GM12878 (cell line): ENCODE results near the gene DDO. TPM values are rescaled to one million over a fixed set of nuclear protein-coding genes. Genes with fewer than 3 reads are reported as not detected.

Experiments
- ATAC-seq: fragments of 200-7000 bp; cut with Tn5 transposase; 3 replicates; pipeline ENCODE4 v1.9.1; 2020; ENCODE audit warnings: mild to moderate bottlenecking, moderate library complexity
- BruUV-seq: library from RNA; stranded (reverse); fragments of 400-500 nt; replicated peaks from 2 replicates; lab custom pipeline; 2021; lab: Mats Ljungman, UMichigan
- CTCF ChIA-PET: fragments of 300-600 bp; sonication (Branson Sonifier 250); formaldehyde crosslinking; extraction: SDS; loops from one replicate; lab custom pipeline; 2021; ENCODE audit warnings: inconsistent platforms; lab: Yijun Ruan, JAX
- POLR2A ChIA-PET: fragments of 350-600 bp; formaldehyde crosslinking; extraction: SDS; loops from one replicate; lab custom pipeline; 2021; ENCODE audit warnings: inconsistent platforms; lab: Charles Lee
- RAD21 ChIA-PET: fragments of 300-600 bp; sonication (Branson Sonifier 250); formaldehyde crosslinking; loops from one replicate; lab custom pipeline; 2023; ENCODE audit warnings: antibody characterized with exemption; ENCODE audit not compliant: unreplicated experiment; lab: Charles Lee
- SMC1A ChIA-PET: fragments of 300-600 bp; sonication (Branson Sonifier 250); formaldehyde crosslinking; loops from one replicate; lab custom pipeline; 2023; ENCODE audit not compliant: unreplicated experiment, uncharacterized antibody; lab: Charles Lee
- DNase-seq: peaks from one replicate; pipeline ENCODE4 v3.0.0-alpha.2; 2011; ENCODE audit warnings: low read depth, low spot score
- FAIRE-seq: peaks from 3 replicates; lab custom pipeline; 2011; peaks lifted over from hg19 to GRCh38; lab: Jason Lieb, UNC
- H2AFZ ChIP-seq: 2 replicates; pipeline ENCODE4 v1.6.0; 2011; ENCODE audit warnings: low read depth, low read length, control low read depth; ENCODE audit not compliant: control insufficient read depth
- H3K27ac ChIP-seq: 2 replicates; pipeline ENCODE4 v1.5.1; 2011; ENCODE audit warnings: control low read depth; ENCODE audit not compliant: control insufficient read depth, insufficient read depth
- H3K27me3 ChIP-seq, 2 experiments: replicated peaks in 1 of 2; 2 replicates each; pipeline versions ENCODE4 v1.6.0 to v1.6.1; 2011; ENCODE audit warnings: low read length in 1 of 2; ENCODE audit not compliant: control insufficient read depth in 2 of 2, insufficient read depth in 2 of 2
- H3K36me3 ChIP-seq, 2 experiments: 2 replicates each; pipeline ENCODE4 v1.5.1; 2011; ENCODE audit warnings: low read length in 1 of 2; ENCODE audit not compliant: control insufficient read depth in 2 of 2, insufficient read depth in 2 of 2
- H3K4me1 ChIP-seq: 2 replicates; pipeline ENCODE4 v1.6.1; 2011; ENCODE audit warnings: mild to moderate bottlenecking, low read length, moderate library complexity, mixed read lengths; ENCODE audit not compliant: control insufficient read depth, insufficient read depth
- H3K4me2 ChIP-seq: 2 replicates; pipeline ENCODE4 v1.6.0; 2011; ENCODE audit warnings: control low read depth; ENCODE audit not compliant: control insufficient read depth, insufficient read depth
- H3K4me3 ChIP-seq: fragments of 200-600 bp; sonication (generic); 2 replicates; pipeline ENCODE4 v1.5.1; 2016
- H3K79me2 ChIP-seq: 2 replicates; pipeline ENCODE4 v1.6.0; 2011; ENCODE audit warnings: low read length; ENCODE audit not compliant: control insufficient read depth, insufficient read depth
- H3K9ac ChIP-seq: 2 replicates; pipeline ENCODE4 v1.8.0; 2011; ENCODE audit warnings: low read length, control low read depth, mixed read lengths; ENCODE audit not compliant: control insufficient read depth, insufficient read depth
- H3K9me3 ChIP-seq: replicated peaks from 3 replicates; pipeline ENCODE4 v1.5.1; 2011; ENCODE audit warnings: mild to moderate bottlenecking, low read length; ENCODE audit not compliant: control insufficient read depth, insufficient read depth
- H4K20me1 ChIP-seq: 2 replicates; pipeline ENCODE4 v1.6.0; 2011; ENCODE audit not compliant: control insufficient read depth, insufficient read depth
- CTCF ChIP-seq, 3 experiments: IDR thresholded peaks in 2 of 3; conservative IDR thresholded peaks in 1 of 3; 2 replicates each; pipeline ENCODE4 v1.5.1; 2011; ENCODE audit warnings: low read depth in 3 of 3, low read length in 3 of 3, mild to moderate bottlenecking in 3 of 3, control low read depth in 2 of 3, moderate library complexity in 2 of 3, inconsistent platforms in 1 of 3, mixed read lengths in 1 of 3; ENCODE audit not compliant: control insufficient read depth in 2 of 3, insufficient read depth in 1 of 3; ENCODE audit errors: extremely low read depth in 1 of 3
- EED ChIP-seq: sonication (generic); IDR thresholded peaks from 2 replicates; pipeline ENCODE4 v1.6.1; 2016; ENCODE audit warnings: antibody characterized with exemption, low read depth
- FOXK2 ChIP-seq: fragments of 450-650 bp; IDR thresholded peaks from 2 replicates; pipeline ENCODE4 v1.6.1; 2017; ENCODE audit warnings: mild to moderate bottlenecking, moderate library complexity
- GATAD2B ChIP-seq: fragments of 450-650 bp; conservative IDR thresholded peaks from 2 replicates; pipeline ENCODE4 v1.6.1; 2017; ENCODE audit warnings: low read depth, mild to moderate bottlenecking, moderate library complexity
- HSF1 ChIP-seq: fragments of 150-350 bp; IDR thresholded peaks from 2 replicates; pipeline ENCODE4 v1.6.1; 2014; ENCODE audit warnings: mild to moderate bottlenecking, low read depth, low read length
- JUNB ChIP-seq: IDR thresholded peaks from 2 replicates; pipeline ENCODE4 v1.6.1; 2016; ENCODE audit warnings: antibody characterized with exemption, mild to moderate bottlenecking
- MXI1 ChIP-seq: fragments of 150-350 bp; IDR thresholded peaks from 2 replicates; pipeline ENCODE4 v1.6.1; 2011; ENCODE audit warnings: low read depth, mild to moderate bottlenecking, inconsistent platforms, low read length, improper control_type of control experiment
- NFIC ChIP-seq: IDR thresholded peaks from 2 replicates; pipeline ENCODE4 v1.6.1; 2012; ENCODE audit warnings: low read depth, mild to moderate bottlenecking, inconsistent platforms, low read length, moderate library complexity
- PKNOX1 ChIP-seq: fragments of 450-650 bp; IDR thresholded peaks from 2 replicates; pipeline ENCODE4 v1.6.1; 2016; ENCODE audit warnings: mild to moderate bottlenecking
- RELA ChIP-seq: fragments of 450-650 bp; IDR thresholded peaks from 2 replicates; pipeline ENCODE4 v1.8.0; 2014; ENCODE audit warnings: borderline replicate concordance; ENCODE audit not compliant: partially characterized antibody
- USF1 ChIP-seq: IDR thresholded peaks from 2 replicates; pipeline ENCODE4 v1.6.1; 2011; ENCODE audit warnings: borderline replicate concordance, low read depth, mild to moderate bottlenecking, moderate library complexity, mixed read lengths, low read length; ENCODE audit not compliant: insufficient read depth; ENCODE audit errors: extremely low read length
- USF2 ChIP-seq: IDR thresholded peaks from 2 replicates; pipeline ENCODE4 v1.6.1; 2011; ENCODE audit warnings: low read depth, low read length, improper control_type of control experiment, borderline replicate concordance
- ZBTB4 ChIP-seq: fragments of 450-650 bp; formaldehyde crosslinking; IDR thresholded peaks from 2 replicates; pipeline ENCODE4 v1.4.0; 2022; ENCODE audit warnings: mild to moderate bottlenecking, moderate library complexity
- WGBS: methylation state at CpG from one replicate; pipeline ENCODE4 v1.1.6; 2016; ENCODE audit warnings: low lambda C conversion rate; ENCODE audit not compliant: insufficient replicate concordance, insufficient coverage; ENCODE audit errors: missing lambda C conversion rate; 5-methylcytosine and 5-hydroxymethylcytosine counted together
- in situ Hi-C: fragments of 300-500 bp; cut with MboI; formaldehyde crosslinking; loops from 9 replicates; pipeline ENCODE4 v1.14.3; 2018; ENCODE audit warnings: mixed read lengths
- intact Hi-C: fragments of 100-400 bp; cut with micrococcal nuclease; formaldehyde crosslinking; loops from one replicate; pipeline ENCODE4 v1.14.2; 2022; ENCODE audit not compliant: unreplicated experiment
- polyA plus RNA-seq, 11 experiments: library from polyadenylated mRNA; depleted of rRNA in 4 of 11; unstranded in 6 of 11; stranded (reverse) in 5 of 11; fragments of >200 nt; fragmentation: Nextera tagmentation in 4 of 11; fragmentation: Illumina TruSeq in 1 of 11; extraction: Ambion mirVana in 4 of 11; extraction: Trizol in 1 of 11; gene quantifications; 1 replicate in 1 of 11; 2 replicates in 10 of 11; pipeline versions ENCODE4 v1.2.1 to v1.2.3, GENCODE V29; 2011 to 2016; ENCODE audit warnings: inconsistent platforms in 2 of 11, missing spikeins in 2 of 11, low read depth in 1 of 11
- total RNA-seq, 4 experiments: library from RNA; depleted of rRNA in 3 of 4; stranded (reverse); fragments of >200 nt in 3 of 4; fragmentation: Illumina TruSeq in 1 of 4; extraction: Trizol in 1 of 4; gene quantifications; 2 replicates each; pipeline versions ENCODE4 v1.2.1 to v1.2.3, GENCODE V29; 2013 to 2021

DDO gene
- total and polyA plus RNA-seq, 10 of the 15 experiments (the other 5 are each of a cell fraction or from before 2014, with no cell fraction given): 0.04 to 0.14 (median 0.09) TPM; not detected in 6

- TF ChIP-seq JUNB (no peak), PKNOX1 (no peak)
- TF ChIP-seq, all 136 proteins: peak for 0
Measured at GRCh38 chr6:110357298-110357663, 58.1 kb downstream of the DDO start (continued).

- no TSS peak for BruUV-seq
- no peaks in the 10 kb centered on the region for H3K4me1 ChIP-seq
- no peaks in the 10 kb centered on the region for H3K79me2 ChIP-seq
- H2AFZ ChIP-seq: no peak overlapping the region
- intact Hi-C loops (no loop called here), in situ Hi-C loops (no loop called here)
- SMC1A ChIA-PET: interaction anchor here (1.2 kb wide), 1 partner anchor 10 kb away, joined by 3 read pairs; no protein-coding TSS in a partner anchor
- POLR2A ChIA-PET: no interaction called here
- no peak for TF ChIP-seq FOXK2
- TF ChIP-seq NFIC: no peak
- TF ChIP-seq EED: no peak
- no peak for TF ChIP-seq USF2
- TF ChIP-seq CTCF (IDR thresholded peaks at IDR 0.05 in 2 of 3, conservative IDR thresholded peaks at IDR 0.05 in 1 of 3; ENCODE audit: control insufficient read depth in 2 of 3, extremely low read depth in 1 of 3, insufficient read depth in 1 of 3, low read depth in 3 of 3, low read length in 3 of 3): no peak
- no peak for TF ChIP-seq USF1
- no peak for TF ChIP-seq RELA
- no peak for TF ChIP-seq HSF1
- TF ChIP-seq MXI1: no peak
- TF ChIP-seq GATAD2B: no peak
- TF ChIP-seq ZBTB4 (CRISPR knock-in tag): no peak
- H3K36me3 ChIP-seq: no peaks in the 10 kb centered on the region
- no peak overlapping the region for H3K9ac ChIP-seq
- ATAC-seq: no peak
- RAD21 ChIA-PET: no interaction called here
- 73% methylated on average over 14 of the region's 15 CpGs for WGBS
- no peak overlapping the region for H3K4me2 ChIP-seq
- no peak overlapping the region for H3K27ac ChIP-seq
- CTCF ChIA-PET: no interaction called here
- H3K27me3 ChIP-seq: peaks cover 7 to 20% of the 10 kb centered on the region in 2 experiments; a peak in 3 of 4 replicates
- H3K4me3 ChIP-seq: no peak overlapping the region
- H4K20me1 ChIP-seq: no peaks in the 10 kb centered on the region
- FAIRE-seq: no peak
- no peak for DNase-seq
- no peaks in the 10 kb centered on the region for H3K9me3 ChIP-seq
Measured at GRCh38 chr6:110356778-110357177, 58.6 kb downstream of the DDO start.
